B cell (primary cell): ENCODE measurements around the gene BMERB1. TPM values are rescaled to one million over a fixed set of nuclear protein-coding genes. Genes with fewer than 3 reads are reported as not detected.

Source experiments
- ATAC-seq: fragments of 200-7000 bp; cut with Tn5 transposase; one replicate; pipeline ENCODE4 v1.10.0; 2021; ENCODE audit warnings: low read depth, mild to moderate bottlenecking, moderate number of reproducible peaks, moderate library complexity
- CTCF ChIA-PET: fragments of 350-600 bp; sonication (Branson Sonifier 250); formaldehyde crosslinking; loops from one replicate; lab custom pipeline; 2021; ENCODE audit warnings: antibody characterized with exemption, inconsistent platforms; lab: Charles Lee
- POLR2A ChIA-PET: fragments of 350-600 bp; sonication (Branson Sonifier 250); formaldehyde crosslinking; loops from one replicate; lab custom pipeline; 2021; ENCODE audit warnings: antibody characterized with exemption; lab: Charles Lee
- DNase-seq: peaks from one replicate; pipeline ENCODE4 v3.0.0; 2013
- H2AFZ ChIP-seq: 2 replicates; pipeline ENCODE4 v1.6.1; 2012; ENCODE audit warnings: mild to moderate bottlenecking, low read depth, low read length; ENCODE audit not compliant: insufficient read depth, poor library complexity, severe bottlenecking
- H3K27ac ChIP-seq, 2 donors: 1 replicate in 1 of 2; 2 replicates in 1 of 2; pipeline ENCODE4 v1.5.1; 2012 to 2013; ENCODE audit warnings: low read length in 2 of 2, mild to moderate bottlenecking in 2 of 2, moderate library complexity in 1 of 2
- H3K27me3 ChIP-seq, 4 experiments: fragments of 200-600 bp in 1 of 4; sonication (generic) in 1 of 4; replicated peaks in 1 of 4; 1 replicate in 2 of 4; 2 replicates in 2 of 4; pipeline versions ENCODE4 v1.6.1 to v1.7.0; 2013 to 2016; ENCODE audit warnings: low read length in 3 of 4, mild to moderate bottlenecking in 2 of 4, mixed read lengths in 1 of 4, moderate library complexity in 1 of 4; ENCODE audit not compliant: insufficient read depth in 4 of 4, control insufficient read depth in 3 of 4; ENCODE audit errors: control extremely low read depth in 1 of 4
- H3K36me3 ChIP-seq, 2 experiments: replicated peaks in 1 of 2; 1 replicate in 1 of 2; 2 replicates in 1 of 2; pipeline versions ENCODE4 v1.6.1 to v1.7.1; 2013; ENCODE audit warnings: low read length in 1 of 2; ENCODE audit not compliant: insufficient read depth in 2 of 2, control insufficient read depth in 1 of 2; ENCODE audit errors: control extremely low read depth in 1 of 2, extremely low read depth in 1 of 2
- H3K4me1 ChIP-seq, 2 donors: fragments of 200-600 bp in 1 of 2; sonication (generic) in 1 of 2; 1 replicate in 1 of 2; 2 replicates in 1 of 2; pipeline versions ENCODE4 v1.5.1 to v1.6.1; 2013 to 2017; ENCODE audit warnings: low read length in 2 of 2; ENCODE audit not compliant: control insufficient read depth in 2 of 2, insufficient read depth in 2 of 2
- H3K4me2 ChIP-seq: replicated peaks from 2 replicates; pipeline ENCODE3; 2012; ENCODE audit warnings: mild to moderate bottlenecking, low read depth, low read length; ENCODE audit not compliant: poor library complexity, severe bottlenecking
- H3K4me3 ChIP-seq, 5 experiments: fragments of 200-600 bp in 1 of 5; sonication (generic) in 1 of 5; 1 replicate in 3 of 5; 2 replicates in 2 of 5; pipeline versions ENCODE4 v1.5.1 to v1.7.0; 2011 to 2016; ENCODE audit warnings: low read length in 4 of 5, mild to moderate bottlenecking in 4 of 5, low read depth in 2 of 5, control low read depth in 1 of 5, moderate library complexity in 1 of 5; ENCODE audit not compliant: insufficient read depth in 1 of 5; ENCODE audit errors: control extremely low read depth in 1 of 5, extremely low read depth in 1 of 5
- H3K79me2 ChIP-seq: fragments of 200-600 bp; sonication (generic); one replicate; pipeline ENCODE4 v1.6.0; 2016; ENCODE audit warnings: low read length; ENCODE audit not compliant: control insufficient read depth, insufficient read depth
- H3K9ac ChIP-seq: fragments of 200-600 bp; sonication (generic); 2 replicates; pipeline ENCODE4 v1.6.1; 2017; ENCODE audit warnings: mild to moderate bottlenecking, low read length, moderate library complexity
- H3K9me3 ChIP-seq, 3 donors: one replicate each; pipeline versions ENCODE4 v1.6.1 to v1.7.1; 2013; ENCODE audit warnings: low read length in 2 of 3; ENCODE audit not compliant: control insufficient read depth in 2 of 3, insufficient read depth in 1 of 3; ENCODE audit errors: control extremely low read depth in 1 of 3
- H4K20me1 ChIP-seq: 2 replicates; pipeline ENCODE4 v1.6.0; 2012; ENCODE audit warnings: mild to moderate bottlenecking, low read length; ENCODE audit not compliant: insufficient read depth, control insufficient read depth, poor library complexity, severe bottlenecking
- H3K27ac Mint-ChIP-seq: one replicate; pipeline ENCODE4 v1.8.0; 2021; ENCODE audit warnings: mixed read lengths
- H3K27me3 Mint-ChIP-seq: one replicate; pipeline ENCODE4 v1.8.0; 2021; ENCODE audit warnings: mixed read lengths
- H3K4me1 Mint-ChIP-seq: one replicate; pipeline ENCODE4 v1.8.0; 2021; ENCODE audit warnings: mixed read lengths
- H3K4me3 Mint-ChIP-seq: one replicate; pipeline ENCODE4 v1.8.0; 2021; ENCODE audit warnings: mixed read lengths
- H3K9me3 Mint-ChIP-seq: one replicate; pipeline ENCODE4 v1.8.0; 2022; ENCODE audit warnings: mixed read lengths; ENCODE audit not compliant: insufficient read depth
- EZH2 ChIP-seq: IDR thresholded peaks from 2 replicates; pipeline ENCODE4 v1.6.1; 2012; ENCODE audit warnings: borderline replicate concordance, low read depth, mild to moderate bottlenecking, moderate library complexity, low read length; ENCODE audit not compliant: insufficient read depth, poor library complexity, severe bottlenecking
- WGBS: methylation state at CpG from one replicate; pipeline ENCODE4 v1.1.5; 2013; ENCODE audit warnings: missing lambda C conversion rate; ENCODE audit not compliant: insufficient coverage; 5-methylcytosine and 5-hydroxymethylcytosine counted together
- intact Hi-C: fragments of 100-400 bp; cut with micrococcal nuclease; formaldehyde crosslinking; loops from one replicate; pipeline ENCODE4 v1.10.0; 2022
- polyA plus RNA-seq: library from polyadenylated mRNA; depleted of rRNA; stranded (reverse); fragments of >200 nt; gene quantifications from 2 replicates; pipeline ENCODE4 v1.2.3, GENCODE V29; 2012
- total RNA-seq, 2 donors: library from RNA; stranded (reverse); fragments of 120-200 nt in 1 of 2; gene quantifications; 1 replicate in 1 of 2; 2 replicates in 1 of 2; pipeline versions ENCODE4 v1.2.3 to v1.2.4, GENCODE V29; 2013 to 2022
- TF ChIP-seq, protein P1 (sequence below): fragments of 200-600 bp; IDR thresholded peaks from one replicate; pipeline ENCODE4 v1.8.0; 2022; ENCODE audit warnings: antibody characterized with exemption, mild to moderate bottlenecking

The BMERB1 gene
- total and polyA plus RNA-seq, 2 donors (not counting 1 experiment from before 2014, with no cell fraction given), result 2.2 to 11.2 TPM

DNA sequence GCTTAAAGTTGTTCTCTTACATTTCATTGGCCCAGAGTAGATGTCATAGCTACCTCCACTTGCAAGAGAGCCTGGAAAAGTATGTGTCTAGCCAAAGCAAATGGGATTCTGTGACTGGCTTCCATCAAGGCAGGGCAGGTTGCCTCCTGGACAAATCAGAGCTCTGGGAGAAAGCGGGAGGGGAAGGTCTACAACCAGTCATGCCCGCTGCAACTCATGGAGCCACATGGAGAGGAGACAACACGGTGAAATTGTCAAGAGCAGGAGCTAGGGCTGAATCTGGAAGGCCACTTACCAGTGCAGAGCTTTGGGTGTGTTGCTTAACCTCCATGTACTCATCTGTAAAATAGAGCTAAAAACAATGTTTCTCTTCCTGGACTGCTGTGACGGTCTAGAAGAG, 124.8 kb downstream of the BMERB1 start:
- ATAC-seq (no peak), DNase-seq (no peak)
- ChIA-PET POLR2A (no interaction called here), CTCF (interaction anchor here (0.7 to 2.0 kb wide), 3 partner anchors 36 to 132 kb away, joined by 3 to 8 read pairs (median 3); no protein-coding TSS in a partner anchor)
- no peak overlapping the region for H3K9ac ChIP-seq
- H3K4me1 ChIP-seq, result no peaks in the 10 kb centered on the region
- no peaks in the 10 kb centered on the region for H3K27me3 ChIP-seq
- no peak overlapping the region for H3K4me3 Mint-ChIP-seq
- no peaks in the 10 kb centered on the region for H3K9me3 Mint-ChIP-seq
- no peaks in the 10 kb centered on the region for H3K27me3 Mint-ChIP-seq
- H3K27ac Mint-ChIP-seq, result no peak overlapping the region
- no peak for TF ChIP-seq EZH2
- TF ChIP-seq, protein P1, sequence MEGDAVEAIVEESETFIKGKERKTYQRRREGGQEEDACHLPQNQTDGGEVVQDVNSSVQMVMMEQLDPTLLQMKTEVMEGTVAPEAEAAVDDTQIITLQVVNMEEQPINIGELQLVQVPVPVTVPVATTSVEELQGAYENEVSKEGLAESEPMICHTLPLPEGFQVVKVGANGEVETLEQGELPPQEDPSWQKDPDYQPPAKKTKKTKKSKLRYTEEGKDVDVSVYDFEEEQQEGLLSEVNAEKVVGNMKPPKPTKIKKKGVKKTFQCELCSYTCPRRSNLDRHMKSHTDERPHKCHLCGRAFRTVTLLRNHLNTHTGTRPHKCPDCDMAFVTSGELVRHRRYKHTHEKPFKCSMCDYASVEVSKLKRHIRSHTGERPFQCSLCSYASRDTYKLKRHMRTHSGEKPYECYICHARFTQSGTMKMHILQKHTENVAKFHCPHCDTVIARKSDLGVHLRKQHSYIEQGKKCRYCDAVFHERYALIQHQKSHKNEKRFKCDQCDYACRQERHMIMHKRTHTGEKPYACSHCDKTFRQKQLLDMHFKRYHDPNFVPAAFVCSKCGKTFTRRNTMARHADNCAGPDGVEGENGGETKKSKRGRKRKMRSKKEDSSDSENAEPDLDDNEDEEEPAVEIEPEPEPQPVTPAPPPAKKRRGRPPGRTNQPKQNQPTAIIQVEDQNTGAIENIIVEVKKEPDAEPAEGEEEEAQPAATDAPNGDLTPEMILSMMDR, result no peak
- intact Hi-C loops, result no loop called here
- H3K4me1 Mint-ChIP-seq, result peaks cover 4% of the 10 kb centered on the region
- no peak overlapping the region for H3K4me3 ChIP-seq
- H4K20me1 ChIP-seq, result no peaks in the 10 kb centered on the region
- no peak overlapping the region for H2AFZ ChIP-seq
- WGBS, result 96% methylated on average over 4 of the region's 4 CpGs
- H3K4me2 ChIP-seq, result no peak overlapping the region
- no peaks in the 10 kb centered on the region for H3K79me2 ChIP-seq
- peaks cover 0 to 17% (median 0%) of the 10 kb centered on the region in 3 donors for H3K9me3 ChIP-seq
- no peak overlapping the region for H3K27ac ChIP-seq
- H3K36me3 ChIP-seq, result no peaks in the 10 kb centered on the region

DNA sequence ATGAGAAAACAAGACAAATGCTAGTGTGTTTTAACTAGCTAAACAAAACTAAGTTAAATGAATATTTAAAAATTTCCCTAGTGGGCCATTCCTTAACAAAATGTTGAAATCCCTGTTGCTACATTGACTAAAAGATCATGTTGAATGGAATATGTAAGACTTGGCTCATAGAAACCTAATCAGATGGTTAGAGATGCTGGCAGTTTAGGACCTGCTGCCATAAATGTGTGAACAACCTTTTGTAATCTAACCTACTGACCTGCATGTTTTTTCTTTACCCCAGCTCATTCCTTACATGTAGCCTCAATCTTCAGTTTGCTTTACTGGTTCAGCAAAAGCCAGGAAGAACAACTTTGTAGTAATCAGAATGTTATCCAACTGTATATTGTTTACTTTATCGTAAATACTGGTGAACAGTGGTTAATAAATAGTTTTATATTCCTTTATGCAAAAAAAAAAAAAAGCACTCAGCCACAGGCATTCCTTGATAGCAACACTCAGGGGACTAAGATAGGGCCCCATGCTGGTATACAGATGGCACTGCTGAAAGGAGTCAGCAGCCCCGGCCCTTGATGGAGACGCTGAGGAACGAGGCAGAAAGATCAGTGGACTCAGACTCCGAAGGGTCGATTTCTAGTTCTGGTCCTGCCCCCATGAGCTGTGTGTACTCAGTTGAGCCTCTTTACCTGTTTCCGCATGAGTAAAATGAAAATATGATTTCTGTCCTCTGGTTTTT, 130.4 kb downstream of the BMERB1 start:
- peaks cover 0 to 14% (median 0%) of the 10 kb centered on the region in 3 donors for H3K9me3 ChIP-seq
- peaks cover 4% of the 10 kb centered on the region for H3K4me1 Mint-ChIP-seq
- intact Hi-C loops, result no loop called here
- no peaks in the 10 kb centered on the region for H3K4me1 ChIP-seq
- DNase-seq (no peak), ATAC-seq (no peak)
- no peaks in the 10 kb centered on the region for H3K36me3 ChIP-seq
- no peak overlapping the region for H2AFZ ChIP-seq
- H3K4me3 ChIP-seq, result no peak overlapping the region
- H3K79me2 ChIP-seq, result no peaks in the 10 kb centered on the region
- 95% methylated on average over 5 of the region's 7 CpGs for WGBS
- no peak overlapping the region for H3K9ac ChIP-seq
- no peak for TF ChIP-seq EZH2
- TF ChIP-seq, protein P1, result no peak
- H3K9me3 Mint-ChIP-seq, result no peaks in the 10 kb centered on the region
- ChIA-PET POLR2A (no interaction called here), CTCF (interaction anchor here (0.5 kb wide), 1 partner anchor 558 kb away, joined by 3 read pairs; no protein-coding TSS in a partner anchor)
- no peak overlapping the region for H3K4me3 Mint-ChIP-seq
- H3K27me3 Mint-ChIP-seq, result no peaks in the 10 kb centered on the region
- no peaks in the 10 kb centered on the region for H4K20me1 ChIP-seq
- no peak overlapping the region for H3K27ac ChIP-seq
- no peak overlapping the region for H3K4me2 ChIP-seq
- no peak overlapping the region for H3K27ac Mint-ChIP-seq
- no peaks in the 10 kb centered on the region for H3K27me3 ChIP-seq
